ENCODE results near the gene CALR3. TPM values are rescaled to one million over a fixed set of nuclear protein-coding genes. Genes with fewer than 3 reads are reported as not detected.
A peak's percentile ranks its signal among the peaks of the same experiment; 100 is the strongest.
"Not testable (repeated sequence)": the region's sequence is repeated elsewhere in the genome, so short reads cannot be mapped to it uniquely, and the experiment has no call there.

The CALR3 gene
- total RNA-seq, 1 donor from 2014 or later, result not detected

- H3K27ac Mint-ChIP-seq (ENCODE audit: unreplicated experiment), result no peak overlapping the region
- TF ChIP-seq CTCF (IDR thresholded peaks at IDR 0.05), result no peak
- no peak for DNase-seq (ENCODE audit: low spot score)
- no peak overlapping the region for H3K4me3 Mint-ChIP-seq (ENCODE audit: unreplicated experiment)
- H3K9me3 Mint-ChIP-seq (ENCODE audit: low read depth), result no peaks in the 10 kb centered on the region
- peaks cover 62% of the 10 kb centered on the region for H3K4me1 Mint-ChIP-seq (ENCODE audit: low read depth)
- no peaks in the 10 kb centered on the region for H3K27me3 Mint-ChIP-seq (ENCODE audit: low read depth)
- H3K36me3 Mint-ChIP-seq (ENCODE audit: low read depth), result no peaks in the 10 kb centered on the region
Observed at GRCh38 chr19:16467581-16467980, 28.4 kb downstream of the CALR3 start.

GRCh38 chr19:16466802-16467427 is 29.1 kb downstream of the CALR3 start:
- not testable (repeated sequence) for H3K27ac Mint-ChIP-seq (ENCODE audit: unreplicated experiment); H3K9me3 Mint-ChIP-seq (ENCODE audit: low read depth); H3K4me3 Mint-ChIP-seq (ENCODE audit: unreplicated experiment); DNase-seq (ENCODE audit: low spot score); H3K36me3 Mint-ChIP-seq (ENCODE audit: low read depth); H3K27me3 Mint-ChIP-seq (ENCODE audit: low read depth)
- peaks cover 63% of the 10 kb centered on the region for H3K4me1 Mint-ChIP-seq (ENCODE audit: low read depth)

- H3K36me3 Mint-ChIP-seq (ENCODE audit: low read depth), result no peaks in the 10 kb centered on the region
- no peak overlapping the region for H3K27ac Mint-ChIP-seq (ENCODE audit: unreplicated experiment)
- peaks cover 55% of the 10 kb centered on the region for H3K4me1 Mint-ChIP-seq (ENCODE audit: low read depth)
- no peak overlapping the region for H3K4me3 Mint-ChIP-seq (ENCODE audit: unreplicated experiment)
- no peaks in the 10 kb centered on the region for H3K9me3 Mint-ChIP-seq (ENCODE audit: low read depth)
- DNase-seq (ENCODE audit: low spot score), result no peak
- H3K27me3 Mint-ChIP-seq (ENCODE audit: low read depth), result no peaks in the 10 kb centered on the region
- no peak for TF ChIP-seq CTCF (IDR thresholded peaks at IDR 0.05)
Observed at GRCh38 chr19:16465239-16465638, 30.7 kb downstream of the CALR3 start.

- Mint-ChIP-seq H3K27me3 (ENCODE audit: low read depth) (no peaks in the 10 kb centered on the region), H3K4me1 (ENCODE audit: low read depth) (peaks cover 47% of the 10 kb centered on the region), H3K27ac (ENCODE audit: unreplicated experiment) (peak overlapping the region; percentile 57), H3K9me3 (ENCODE audit: low read depth) (no peaks in the 10 kb centered on the region), H3K36me3 (ENCODE audit: low read depth) (no peaks in the 10 kb centered on the region), H3K4me3 (ENCODE audit: unreplicated experiment) (no peak overlapping the region)
- TF ChIP-seq CTCF (IDR thresholded peaks at IDR 0.05), result no peak
- DNase-seq (ENCODE audit: low spot score), result no peak
Observed at GRCh38 chr19:16463991-16464575, 31.9 kb downstream of the CALR3 start.

GRCh38 chr19:16463341-16463990 is 32.5 kb downstream of the CALR3 start:
- H3K4me1 Mint-ChIP-seq (ENCODE audit: low read depth), result peaks cover 44% of the 10 kb centered on the region
- H3K9me3 Mint-ChIP-seq (ENCODE audit: low read depth), result no peaks in the 10 kb centered on the region
- no peaks in the 10 kb centered on the region for H3K36me3 Mint-ChIP-seq (ENCODE audit: low read depth)
- H3K27me3 Mint-ChIP-seq (ENCODE audit: low read depth), result no peaks in the 10 kb centered on the region
- no peak for TF ChIP-seq CTCF (IDR thresholded peaks at IDR 0.05)
- peak overlapping the region; percentile 29 for H3K27ac Mint-ChIP-seq (ENCODE audit: unreplicated experiment)
- no peak for DNase-seq (ENCODE audit: low spot score)
- no peak overlapping the region for H3K4me3 Mint-ChIP-seq (ENCODE audit: unreplicated experiment)
